GM08714 (cell line): ENCODE data around the gene CAMK2D.

ENCODE experiments used
- H3K4me3 ChIP-seq: fragments of 200-500 bp; sonication (Bioruptor generic); 2 replicates; pipeline ENCODE4 v1.5.1; 2014; ENCODE audit warnings: mild to moderate bottlenecking, low read length, inconsistent platforms
- ZNF274 ChIP-seq: IDR thresholded peaks from 2 replicates; pipeline ENCODE4 v1.6.1; 2012; ENCODE audit warnings: mild to moderate bottlenecking, low read depth, low read length

CAMK2D gene

DNA sequence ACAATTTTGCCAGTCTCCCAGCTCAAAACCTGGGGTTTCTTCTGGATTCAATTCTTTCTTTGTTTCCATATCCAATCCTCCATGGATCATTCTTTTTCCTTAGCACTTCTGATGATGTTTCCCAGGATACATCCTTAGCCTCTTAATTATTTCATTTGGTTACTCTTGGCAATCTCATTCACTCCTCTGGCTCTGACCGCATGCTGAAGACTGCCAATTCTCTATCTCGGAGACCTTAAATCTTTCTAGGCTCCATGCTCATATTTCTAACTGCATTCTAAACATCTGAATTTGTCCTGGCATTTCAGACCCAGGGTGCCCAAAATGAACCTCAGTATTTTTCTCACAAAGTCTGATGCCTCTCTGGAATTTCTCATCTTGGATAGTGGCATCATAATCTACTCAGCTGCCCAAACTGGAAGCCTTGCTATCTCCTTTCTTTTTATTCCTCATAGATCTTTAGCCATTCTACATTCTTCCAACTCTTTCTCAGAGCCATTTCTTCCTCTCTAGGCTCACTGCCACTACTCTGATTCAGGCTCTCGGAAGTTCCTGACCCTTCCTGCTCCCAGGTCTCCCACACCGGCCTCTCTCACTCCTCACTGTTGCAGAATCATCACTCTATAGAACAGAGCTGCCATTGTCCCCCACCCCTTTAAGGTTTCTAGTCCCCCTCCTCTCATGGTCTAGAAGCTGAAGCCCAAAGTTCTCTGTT is 290.2 kb downstream of the CAMK2D start:
- no peak overlapping the region for H3K4me3 ChIP-seq
- TF ChIP-seq ZNF274, result no peak

DNA sequence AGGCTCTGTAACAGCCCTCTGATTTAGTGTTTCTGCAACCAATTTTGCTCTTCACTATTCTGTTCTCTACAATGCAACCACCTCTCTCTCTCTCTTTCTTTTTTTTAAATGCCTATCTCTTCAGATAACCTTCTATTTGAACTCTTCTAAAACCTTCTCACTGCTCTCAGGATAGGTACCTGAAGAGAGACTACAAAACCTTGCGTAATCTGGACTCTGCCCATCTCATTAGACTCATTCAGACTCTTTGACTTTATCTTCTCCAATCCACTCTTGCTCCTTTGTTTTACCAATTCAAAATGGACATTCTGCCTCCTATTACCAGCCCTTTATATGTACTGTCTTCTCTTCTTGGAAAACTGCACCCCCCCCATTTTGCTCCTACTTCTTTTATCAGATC is 291.6 kb downstream of the CAMK2D start:
- no peak overlapping the region for H3K4me3 ChIP-seq
- no peak for TF ChIP-seq ZNF274

- no peak for TF ChIP-seq ZNF274
- no peak overlapping the region for H3K4me3 ChIP-seq
Observed at GRCh38 chr4:113469023-113469390, 292.5 kb downstream of the CAMK2D start.

DNA sequence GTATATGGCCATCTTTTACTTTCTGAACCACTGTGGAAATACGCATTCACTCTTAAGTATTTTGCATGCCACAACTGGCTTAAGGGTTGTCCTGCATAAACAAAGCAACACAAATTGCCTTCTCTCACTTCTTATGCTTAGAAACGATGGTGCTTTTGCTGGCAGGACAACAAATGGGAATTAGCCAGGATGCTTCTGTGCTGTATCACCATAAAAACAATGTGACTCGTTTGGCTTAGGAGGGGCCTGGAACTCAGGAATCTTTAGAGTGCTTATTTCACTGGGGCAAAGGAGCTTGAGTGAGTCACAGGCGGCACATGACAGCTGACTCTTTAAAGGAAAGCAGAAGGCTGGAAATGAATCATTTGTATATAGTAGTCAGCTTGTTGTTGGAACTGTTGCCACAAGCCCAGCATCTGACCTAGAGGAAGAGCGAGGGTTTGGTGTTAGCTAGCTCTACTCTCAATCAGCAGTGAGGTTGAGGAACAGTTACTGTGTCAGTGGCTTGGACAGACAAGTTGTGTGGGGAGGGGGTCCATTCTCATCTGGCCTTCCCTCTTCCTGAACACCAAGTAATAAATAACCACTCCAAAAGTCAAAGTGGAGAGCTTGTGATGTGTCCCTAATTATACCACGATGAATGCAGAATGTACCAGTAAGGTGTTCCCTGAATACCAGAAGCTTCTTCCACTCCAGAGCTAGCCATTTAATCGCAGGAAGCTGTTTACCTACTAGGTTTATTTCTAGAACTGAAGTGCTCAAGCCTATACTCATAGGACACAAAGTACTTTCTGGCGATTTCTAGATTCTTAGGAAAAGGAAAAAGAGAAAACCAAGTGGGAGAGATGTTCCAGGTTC is 293.1 kb downstream of the CAMK2D start:
- TF ChIP-seq ZNF274, result no peak
- H3K4me3 ChIP-seq, result no peak overlapping the region

- TF ChIP-seq ZNF274, result no peak
- no peak overlapping the region for H3K4me3 ChIP-seq
Observed at GRCh38 chr4:113467581-113467980, 294.0 kb downstream of the CAMK2D start.

DNA sequence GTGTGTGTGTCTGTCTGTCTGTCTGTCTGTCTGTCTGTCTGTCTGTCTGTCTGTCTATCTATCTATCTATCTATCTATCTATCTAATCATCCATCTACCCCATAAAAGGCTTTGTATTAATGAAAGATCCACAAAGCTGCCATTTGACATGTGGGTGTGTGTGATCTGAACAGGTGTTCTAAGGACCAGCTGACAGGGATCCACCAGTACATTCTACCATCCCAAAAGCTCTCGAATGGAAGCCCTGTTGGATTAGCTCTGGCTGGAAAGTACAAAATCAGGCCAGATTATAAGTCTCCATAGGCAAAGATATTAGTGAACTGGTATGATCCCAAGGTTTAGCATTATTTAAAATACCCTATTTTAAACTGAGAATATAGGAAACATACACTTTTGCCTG is 299.3 kb downstream of the CAMK2D start:
- TF ChIP-seq ZNF274, result no peak
- no peak overlapping the region for H3K4me3 ChIP-seq

- H3K4me3 ChIP-seq, result no peak overlapping the region
- no peak for TF ChIP-seq ZNF274
Observed at GRCh38 chr4:113461281-113461680, 300.3 kb downstream of the CAMK2D start.

GRCh38 chr4:113457886-113458285 is 303.7 kb downstream of the CAMK2D start:
- H3K4me3 ChIP-seq, result no peak overlapping the region
- TF ChIP-seq ZNF274, result no peak

DNA sequence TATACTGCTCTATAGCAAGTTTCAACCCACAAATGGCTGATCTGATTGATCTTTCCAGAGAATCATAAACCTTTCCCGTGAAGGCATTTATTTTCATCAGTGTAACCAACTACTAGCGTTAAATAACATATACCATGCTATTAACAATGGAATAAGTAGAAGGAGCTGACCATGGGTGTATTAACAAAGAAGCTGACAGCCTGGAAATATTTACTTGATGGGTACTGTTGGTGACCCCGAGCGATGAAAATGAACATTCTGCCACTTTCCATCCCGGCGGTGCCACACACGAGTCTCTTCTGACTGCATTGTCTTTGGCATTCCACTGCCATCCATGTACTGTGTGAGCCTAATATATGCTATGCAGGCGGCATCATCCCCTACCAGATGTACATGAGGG is 304.4 kb downstream of the CAMK2D start:
- H3K4me3 ChIP-seq, result no peak overlapping the region
- no peak for TF ChIP-seq ZNF274

DNA sequence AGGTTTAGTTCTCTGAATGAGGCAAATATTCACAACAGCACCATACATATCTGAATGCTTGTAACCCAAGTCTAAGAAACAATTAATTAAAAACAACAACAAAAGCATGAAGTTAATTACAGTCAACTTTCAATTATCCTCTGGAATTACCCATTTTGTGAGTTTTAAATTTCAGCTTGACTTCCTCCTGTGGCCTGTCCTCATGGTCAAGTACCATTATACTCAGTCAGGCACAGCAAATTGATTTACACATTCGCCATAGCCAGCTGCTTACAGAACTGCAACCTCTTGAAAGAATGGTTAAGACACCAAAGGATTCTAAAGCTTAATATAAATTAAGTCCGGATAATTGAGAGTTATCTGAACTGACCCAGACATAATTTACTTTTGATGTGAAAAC is 306.5 kb downstream of the CAMK2D start:
- no peak for TF ChIP-seq ZNF274
- H3K4me3 ChIP-seq, result no peak overlapping the region

- TF ChIP-seq ZNF274, result no peak
- no peak overlapping the region for H3K4me3 ChIP-seq
Observed at GRCh38 chr4:113452868-113453620, 308.5 kb downstream of the CAMK2D start.

DNA sequence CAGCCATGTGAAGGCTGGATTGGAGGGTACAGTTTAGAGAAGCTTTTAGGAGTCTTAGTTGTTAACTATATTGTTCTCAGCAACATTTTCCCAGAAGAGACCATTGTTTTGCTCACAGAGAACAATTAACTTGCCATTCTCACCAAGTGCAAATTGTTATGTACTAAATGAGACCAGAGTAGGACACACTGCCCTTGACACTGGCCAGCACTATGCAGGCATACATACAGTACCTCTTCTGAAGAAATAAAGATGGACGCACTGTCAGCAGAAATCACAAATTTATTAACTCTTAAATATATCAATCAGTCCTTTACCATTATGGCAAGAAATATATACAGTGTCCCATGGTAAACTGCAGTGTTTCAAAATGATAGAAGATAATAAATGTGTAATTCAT is 309.4 kb downstream of the CAMK2D start:
- no peak overlapping the region for H3K4me3 ChIP-seq
- no peak for TF ChIP-seq ZNF274

GRCh38 chr4:113450295-113451080 is 311.1 kb downstream of the CAMK2D start:
- no peak overlapping the region for H3K4me3 ChIP-seq
- TF ChIP-seq ZNF274, result no peak

DNA sequence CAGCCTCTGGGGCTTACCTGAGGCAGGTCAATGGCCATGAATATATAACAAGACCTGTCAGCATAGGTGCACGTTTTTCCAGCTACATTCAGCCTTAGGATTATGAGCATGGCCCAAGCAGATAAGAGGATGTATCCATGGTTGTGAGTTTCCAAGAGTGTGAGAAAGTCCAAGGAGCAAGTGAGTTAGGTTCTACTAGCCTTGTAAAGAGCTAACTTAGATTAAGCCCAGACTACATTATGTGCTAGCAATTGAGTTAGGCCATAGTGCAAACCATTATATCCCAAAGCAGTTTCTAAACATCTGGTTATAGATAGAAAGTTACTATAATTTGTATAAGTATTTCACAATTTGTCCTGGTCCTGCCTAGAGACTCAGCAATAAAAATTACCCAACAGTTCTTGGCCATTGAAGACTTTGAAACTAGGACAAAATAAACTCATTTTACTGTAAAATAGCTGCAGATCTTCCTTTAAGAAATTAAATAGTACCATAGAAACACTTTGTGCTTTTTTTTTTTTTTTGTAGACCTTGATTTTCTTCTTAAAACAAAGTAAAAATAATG is 312.0 kb downstream of the CAMK2D start:
- TF ChIP-seq ZNF274, result no peak
- H3K4me3 ChIP-seq, result no peak overlapping the region

DNA sequence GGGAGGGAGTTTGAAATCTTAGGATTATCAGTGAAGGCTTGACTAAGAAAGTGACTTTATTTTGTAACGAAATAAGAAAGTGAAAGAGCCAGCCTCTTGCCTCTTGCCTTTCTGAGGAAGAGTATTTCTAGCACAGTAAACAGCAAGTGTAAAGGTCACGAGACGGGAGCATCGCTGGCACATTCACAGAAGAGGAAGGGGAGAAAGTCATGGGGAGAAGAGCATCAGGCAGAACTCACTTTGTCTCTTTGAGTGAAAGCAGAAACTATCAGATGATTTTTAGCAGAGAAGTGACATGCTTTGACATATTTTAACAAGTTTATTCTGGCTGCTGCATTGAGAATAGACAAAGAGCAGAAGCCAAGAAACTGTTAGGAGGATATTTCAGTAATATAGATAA is 313.8 kb downstream of the CAMK2D start:
- no peak overlapping the region for H3K4me3 ChIP-seq
- no peak for TF ChIP-seq ZNF274
